Myocyte (in vitro differentiated cells): Measurements from ENCODE around the gene HLA-DQA2. TPM values are rescaled to one million over a fixed set of nuclear protein-coding genes. Genes with fewer than 3 reads are reported as not detected.
"Not testable (repeated sequence)": the region's sequence is repeated elsewhere in the genome, so short reads cannot be mapped to it uniquely, and the experiment has no call there.

Experiments used
- DNase-seq: peaks from one replicate; pipeline ENCODE4 v3.0.0-alpha.2; 2012; ENCODE audit warnings: low read depth
- microRNA-seq: library from miRNA; unstranded; fragments of <30 nt; microRNA quantifications from one replicate; pipeline ENCODE4, GENCODE V29; 2016
- total RNA-seq: library from RNA; depleted of rRNA; stranded (reverse); fragments of >200 nt; gene quantifications from 2 replicates; pipeline ENCODE4 v1.2.3, GENCODE V29; 2014

HLA-DQA2 gene
- total RNA-seq, 1 donor from 2014 or later = not detected

DNA sequence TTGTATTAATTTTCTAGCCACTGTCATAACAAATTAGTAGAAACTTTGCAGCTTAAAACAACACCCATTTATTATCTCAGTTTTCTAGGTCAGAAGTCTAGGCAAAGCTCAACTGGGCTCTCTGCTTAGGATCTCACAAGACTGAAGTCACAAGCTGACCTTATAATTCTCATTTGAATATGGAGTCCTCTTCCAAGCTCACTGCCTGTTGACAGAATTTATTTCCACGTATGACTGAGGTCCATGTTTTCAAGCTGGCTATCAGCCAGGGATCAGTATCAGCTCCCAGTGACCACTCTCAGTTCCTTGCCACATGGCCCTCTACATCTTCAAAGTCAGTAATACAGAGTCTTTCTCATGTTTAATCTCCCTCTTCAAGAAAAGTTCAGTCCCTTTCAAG is 33.9 kb downstream of the HLA-DQA2 start:
- no peak for DNase-seq

- no peak for DNase-seq
Measured at GRCh38 chr6:32779036-32779435, 37.8 kb downstream of the HLA-DQA2 start.

DNA sequence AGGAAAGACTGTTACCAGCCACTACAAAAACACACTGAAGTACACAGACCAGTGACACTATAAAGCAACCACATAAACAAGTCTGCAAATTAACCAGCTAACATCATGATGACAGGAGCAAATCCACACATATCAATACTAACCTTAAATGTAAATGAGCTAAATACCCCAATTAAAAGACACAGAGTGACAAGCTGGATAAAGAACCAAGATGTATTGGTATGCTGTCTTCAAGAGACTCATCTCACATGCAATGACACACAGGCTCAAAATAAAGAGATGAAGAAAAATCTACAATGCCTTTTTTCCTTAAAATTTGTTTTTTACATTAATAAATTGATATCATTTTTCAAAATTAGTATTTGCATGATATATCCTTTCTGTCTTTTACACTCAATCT is 41.7 kb downstream of the HLA-DQA2 start:
- not testable (repeated sequence) for DNase-seq

GRCh38 chr6:32785781-32786533 is 44.8 kb downstream of the HLA-DQA2 start:
- DNase-seq = peak; percentile 69

- DNase-seq = peak; percentile 40
Measured at GRCh38 chr6:32790306-32790705, 49.1 kb downstream of the HLA-DQA2 start.

DNA sequence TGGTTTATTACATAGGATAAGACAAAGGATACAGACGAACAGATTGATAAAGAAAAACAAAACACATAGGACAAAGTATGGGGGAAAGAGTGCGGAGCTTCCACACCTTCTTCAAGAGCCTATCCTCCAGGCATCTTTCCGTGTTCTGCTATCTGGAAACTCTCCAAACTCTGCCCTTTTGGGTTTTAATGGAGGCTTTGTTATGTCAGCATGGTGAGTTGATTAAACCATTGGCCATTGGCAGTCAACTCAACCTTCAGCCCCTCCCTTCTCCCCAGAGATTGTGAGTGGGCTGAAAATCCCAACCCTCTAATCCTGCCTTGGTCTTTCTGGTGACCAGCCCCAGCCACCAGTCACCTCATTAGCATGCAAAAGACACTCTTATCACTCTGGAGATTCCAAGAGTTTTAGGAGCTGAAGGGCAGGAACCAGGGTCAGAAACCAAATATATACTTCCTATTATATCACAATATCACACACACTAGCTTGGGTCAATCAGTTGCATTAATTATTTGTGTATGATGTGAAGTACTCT is 51.8 kb downstream of the HLA-DQA2 start:
- DNase-seq = no peak

- no peak for DNase-seq
Measured at GRCh38 chr6:32794510-32794909, 53.3 kb downstream of the HLA-DQA2 start.

Small RNA genes within 50 kb of the gene (microRNA-seq; reads per million reads assigned to microRNA genes)
- not detected for gene MIR3135B

Other genes with a start within 250 kb of the HLA-DQA2 start
- 0.13 TPM in 1 of 2 replicates, not detected in the other for gene HLA-DRB5, start 211.1 kb upstream of the HLA-DQA2 start, total RNA-seq
- 0.21 TPM in 1 of 2 replicates, not detected in the other for gene HLA-DRB1, start 151.5 kb upstream of the HLA-DQA2 start, total RNA-seq
- not detected in 2 replicates for gene HLA-DQA1, start 104.0 kb upstream of the HLA-DQA2 start, total RNA-seq
- gene HLA-DQB1, start 74.7 kb upstream of the HLA-DQA2 start, total RNA-seq = not detected in 2 replicates
- gene HLA-DQB2, start 22.1 kb downstream of the HLA-DQA2 start, total RNA-seq = not detected in 2 replicates
- not detected in 2 replicates for gene HLA-DOB, start 75.6 kb downstream of the HLA-DQA2 start, total RNA-seq
- 3.8 and 4.1 TPM in 2 replicates for gene TAP2, start 97.3 kb downstream of the HLA-DQA2 start, total RNA-seq
- 30.7 and 36.0 TPM in 2 replicates for gene PSMB8, start 102.7 kb downstream of the HLA-DQA2 start, total RNA-seq
- gene TAP1, start 112.3 kb downstream of the HLA-DQA2 start, total RNA-seq = 49.7 and 54.7 TPM in 2 replicates
- gene PSMB9, start 112.8 kb downstream of the HLA-DQA2 start, total RNA-seq = 7.2 and 8.2 TPM in 2 replicates
- gene HLA-DMB, start 199.6 kb downstream of the HLA-DQA2 start, total RNA-seq = not detected in 2 replicates
- gene HLA-DMA, start 211.7 kb downstream of the HLA-DQA2 start, total RNA-seq = 2.1 and 4.3 TPM in 2 replicates
- gene BRD2, start 227.2 kb downstream of the HLA-DQA2 start, total RNA-seq = 108 and 112 TPM in 2 replicates